BLaER1 (cell line): Measurements from ENCODE around the gene SPACA5B.
"Not testable (repeated sequence)": the region's sequence is repeated elsewhere in the genome, so short reads cannot be mapped to it uniquely, and the experiment has no call there.

Source experiments
- H3K27ac ChIP-seq: shearing (Covaris generic); formaldehyde crosslinking; 2 replicates; pipeline ENCODE4 v1.8.1; 2022
- H3K27me3 ChIP-seq: shearing (Covaris generic); formaldehyde crosslinking; 2 replicates; pipeline ENCODE4 v1.8.1; 2022
- H3K36me3 ChIP-seq: shearing (Covaris generic); formaldehyde crosslinking; 2 replicates; pipeline ENCODE4 v1.8.1; 2022
- H3K4me1 ChIP-seq: shearing (Covaris generic); formaldehyde crosslinking; 2 replicates; pipeline ENCODE4 v1.8.1; 2022
- H3K4me2 ChIP-seq: shearing (Covaris generic); formaldehyde crosslinking; 2 replicates; pipeline ENCODE4 v1.8.1; 2022
- H3K4me3 ChIP-seq: shearing (Covaris generic); formaldehyde crosslinking; 2 replicates; pipeline ENCODE4 v1.8.1; 2022
- H3K9ac ChIP-seq: shearing (Covaris generic); formaldehyde crosslinking; 2 replicates; pipeline ENCODE4 v1.8.1; 2022
- H3K9me3 ChIP-seq: shearing (Covaris generic); formaldehyde crosslinking; 2 replicates; pipeline ENCODE4 v1.8.1; 2022
- H4K20me1 ChIP-seq: shearing (Covaris generic); formaldehyde crosslinking; 2 replicates; pipeline ENCODE4 v1.8.1; 2022
- Cebpa-rat ChIP-seq: shearing (Covaris generic); IDR thresholded peaks from 2 replicates; pipeline ENCODE4 v1.8.1; 2022

Gene SPACA5B

GRCh38 chrX:48130326-48130725 is at the start of gene SPACA5B:
SPACA5B (plus strand) TSS chrX:48130626; CDS start chrX:48130688, 62 bp downstream.
- not testable (repeated sequence) for H3K27ac ChIP-seq, H3K4me1 ChIP-seq, H3K4me3 ChIP-seq, H4K20me1 ChIP-seq, H3K9me3 ChIP-seq, H3K36me3 ChIP-seq, H3K27me3 ChIP-seq, H3K4me2 ChIP-seq, H3K9ac ChIP-seq

DNA sequence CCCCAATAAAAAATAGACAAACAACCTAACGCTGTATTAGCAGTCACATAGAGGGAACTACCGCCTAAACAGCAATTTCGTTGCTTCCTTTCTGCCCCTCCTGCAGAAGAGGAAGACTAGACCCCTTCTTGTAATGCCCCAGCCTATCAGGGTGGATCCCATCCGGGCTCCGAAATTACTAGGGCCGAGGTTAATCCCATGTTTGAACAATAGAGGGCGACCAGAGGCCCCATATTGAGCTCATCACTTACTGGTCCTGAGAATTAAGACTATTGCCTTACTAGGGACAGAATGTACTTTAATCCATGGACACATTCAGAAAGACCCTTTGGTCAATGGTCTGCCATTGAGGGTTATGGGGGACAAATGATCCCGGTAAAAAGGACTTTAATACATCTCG is 47.2 kb upstream of the SPACA5B start:
- Histone ChIP-seq H3K36me3 (no peaks in the 10 kb centered on the region), H3K9me3 (no peaks in the 10 kb centered on the region), H3K4me3 (no peak overlapping the region), H3K27ac (no peak overlapping the region), H3K4me1 (no peaks in the 10 kb centered on the region), H3K27me3 (peaks cover 73% of the 10 kb centered on the region), H4K20me1 (no peaks in the 10 kb centered on the region), H3K4me2 (no peak overlapping the region), H3K9ac (no peak overlapping the region)
- TF ChIP-seq Cebpa-rat: no peak

- TF ChIP-seq Cebpa-rat: no peak
- H3K9ac ChIP-seq: no peak overlapping the region
- no peak overlapping the region for H3K4me2 ChIP-seq
- H3K4me3 ChIP-seq: no peak overlapping the region
- peaks cover 75% of the 10 kb centered on the region for H3K27me3 ChIP-seq
- no peaks in the 10 kb centered on the region for H4K20me1 ChIP-seq
- no peak overlapping the region for H3K27ac ChIP-seq
- no peaks in the 10 kb centered on the region for H3K36me3 ChIP-seq
- H3K4me1 ChIP-seq: no peaks in the 10 kb centered on the region
- H3K9me3 ChIP-seq: no peaks in the 10 kb centered on the region
Observed at GRCh38 chrX:48083706-48084105, 46.7 kb upstream of the SPACA5B start.

DNA sequence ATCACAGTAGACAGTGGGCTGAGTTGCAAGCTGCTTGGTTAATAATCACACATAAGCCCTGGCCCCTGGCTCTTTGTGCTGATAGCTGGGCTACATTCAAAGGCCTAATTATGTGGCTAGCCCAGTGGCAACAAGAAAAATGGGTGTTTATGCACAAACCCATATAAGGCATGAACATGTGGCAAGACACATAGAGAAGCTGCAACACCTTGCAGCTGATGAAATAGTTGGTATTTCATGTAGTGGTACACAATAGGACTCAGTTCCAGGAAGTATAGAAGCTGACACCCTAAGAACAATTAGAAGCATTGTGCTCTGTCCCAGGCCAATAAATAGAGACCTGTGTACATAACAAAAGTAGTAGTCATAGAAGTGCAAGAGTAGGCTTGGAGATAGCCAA is 44.3 kb upstream of the SPACA5B start:
- Histone ChIP-seq H3K36me3 (no peaks in the 10 kb centered on the region), H3K4me1 (no peaks in the 10 kb centered on the region), H3K27ac (no peak overlapping the region), H3K27me3 (peaks cover 85% of the 10 kb centered on the region), H3K9me3 (no peaks in the 10 kb centered on the region), H4K20me1 (no peaks in the 10 kb centered on the region), H3K4me3 (no peak overlapping the region), H3K9ac (no peak overlapping the region), H3K4me2 (no peak overlapping the region)
- TF ChIP-seq Cebpa-rat: no peak

DNA sequence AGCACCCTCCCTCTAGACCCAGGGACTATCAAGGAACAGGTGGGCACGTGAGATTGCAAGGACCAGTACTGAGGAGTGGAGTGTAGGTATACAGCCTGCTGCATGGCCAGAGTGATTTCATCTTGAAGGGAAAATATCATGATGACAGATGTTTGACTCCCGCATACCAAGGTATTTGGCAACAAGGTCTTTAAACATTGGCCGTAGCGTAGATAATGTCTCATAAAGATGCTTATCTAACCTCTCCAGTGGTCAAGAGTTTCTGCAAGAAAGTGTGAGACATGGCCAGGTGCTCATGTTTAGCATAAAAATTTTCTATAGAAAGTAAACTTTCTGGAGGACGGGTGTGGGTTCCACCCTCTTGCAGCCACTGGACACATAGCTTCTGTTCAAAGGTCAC is 40.3 kb upstream of the SPACA5B start:
- Histone ChIP-seq H3K27me3 (peaks cover 67% of the 10 kb centered on the region), H3K4me2 (no peak overlapping the region)
- no peak for TF ChIP-seq Cebpa-rat

GRCh38 chrX:48092558-48092957 is 37.9 kb upstream of the SPACA5B start:
- not testable (repeated sequence) for H3K4me2 ChIP-seq, H3K36me3 ChIP-seq, H3K9ac ChIP-seq, H3K4me1 ChIP-seq, H3K27ac ChIP-seq, H3K4me3 ChIP-seq, H4K20me1 ChIP-seq, H3K9me3 ChIP-seq
- peaks cover 57% of the 10 kb centered on the region for H3K27me3 ChIP-seq

More for the DNA sequence above, 40.3 kb upstream of the SPACA5B start:
- Histone ChIP-seq H3K4me1 (no peaks in the 10 kb centered on the region), H3K9me3 (no peaks in the 10 kb centered on the region), H3K27ac (no peak overlapping the region), H4K20me1 (no peaks in the 10 kb centered on the region), H3K4me3 (no peak overlapping the region), H3K9ac (no peak overlapping the region), H3K36me3 (no peaks in the 10 kb centered on the region)

DNA sequence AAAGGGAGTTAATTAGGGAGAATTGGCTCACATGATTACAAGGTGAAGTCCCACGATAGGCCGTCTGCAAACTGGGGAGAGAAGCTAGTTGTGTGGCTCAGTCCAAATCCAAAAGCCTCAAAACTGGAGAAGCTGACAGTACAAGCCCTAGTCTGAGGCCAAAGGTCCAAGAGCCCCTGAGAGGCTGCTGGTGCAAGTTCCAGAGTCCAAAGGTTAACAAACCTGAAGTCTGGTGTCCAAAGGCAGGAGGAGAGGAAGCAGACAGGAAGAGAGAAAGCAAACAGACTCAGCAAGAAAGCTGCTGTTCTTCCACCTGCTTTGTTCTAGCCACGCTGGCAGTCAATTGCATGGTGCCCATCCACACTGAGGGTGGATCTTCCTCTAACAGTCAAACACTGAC is 29.0 kb upstream of the SPACA5B start:
- no peak overlapping the region for H3K4me2 ChIP-seq
- H3K4me1 ChIP-seq: peaks cover 5% of the 10 kb centered on the region; the same call in 1 of the 2 replicates
- TF ChIP-seq Cebpa-rat: no peak
- H3K9ac ChIP-seq: no peak overlapping the region
- no peaks in the 10 kb centered on the region for H4K20me1 ChIP-seq
- H3K4me3 ChIP-seq: no peak overlapping the region
- no peak overlapping the region for H3K27ac ChIP-seq
- H3K9me3 ChIP-seq: no peaks in the 10 kb centered on the region; the same call in 1 of the 2 replicates
- peaks cover 21% of the 10 kb centered on the region for H3K27me3 ChIP-seq
- no peaks in the 10 kb centered on the region for H3K36me3 ChIP-seq

GRCh38 chrX:48102874-48103374 is 27.5 kb upstream of the SPACA5B start:
- Histone ChIP-seq H3K9me3 (peaks cover 4% of the 10 kb centered on the region), H3K4me2 (no peak overlapping the region), H3K9ac (no peak overlapping the region), H4K20me1 (no peaks in the 10 kb centered on the region), H3K27ac (no peak overlapping the region), H3K36me3 (no peaks in the 10 kb centered on the region), H3K4me3 (no peak overlapping the region), H3K27me3 (peaks cover 10% of the 10 kb centered on the region), H3K4me1 (peaks cover 5% of the 10 kb centered on the region; the same call in 1 of the 2 replicates)
- TF ChIP-seq Cebpa-rat: no peak

GRCh38 chrX:48107717-48108116 is 22.7 kb upstream of the SPACA5B start:
- Histone ChIP-seq H3K36me3 (no peaks in the 10 kb centered on the region), H3K9me3 (peaks cover 16% of the 10 kb centered on the region), H4K20me1 (no peaks in the 10 kb centered on the region), H3K27ac (no peak overlapping the region), H3K4me3 (no peak overlapping the region), H3K4me1 (peaks cover 5% of the 10 kb centered on the region; the same call in 1 of the 2 replicates), H3K9ac (no peak overlapping the region), H3K4me2 (no peak overlapping the region), H3K27me3 (peaks cover 34% of the 10 kb centered on the region)
- TF ChIP-seq Cebpa-rat: no peak

GRCh38 chrX:48125286-48125685 is 5.1 kb upstream of the SPACA5B start:
- peaks cover 40% of the 10 kb centered on the region; the same call in 1 of the 2 replicates for H3K27me3 ChIP-seq
- H3K4me3 ChIP-seq, H3K4me2 ChIP-seq, H3K4me1 ChIP-seq, H3K36me3 ChIP-seq, H3K9me3 ChIP-seq, H3K9ac ChIP-seq, H4K20me1 ChIP-seq, H3K27ac ChIP-seq: not testable (repeated sequence)

DNA sequence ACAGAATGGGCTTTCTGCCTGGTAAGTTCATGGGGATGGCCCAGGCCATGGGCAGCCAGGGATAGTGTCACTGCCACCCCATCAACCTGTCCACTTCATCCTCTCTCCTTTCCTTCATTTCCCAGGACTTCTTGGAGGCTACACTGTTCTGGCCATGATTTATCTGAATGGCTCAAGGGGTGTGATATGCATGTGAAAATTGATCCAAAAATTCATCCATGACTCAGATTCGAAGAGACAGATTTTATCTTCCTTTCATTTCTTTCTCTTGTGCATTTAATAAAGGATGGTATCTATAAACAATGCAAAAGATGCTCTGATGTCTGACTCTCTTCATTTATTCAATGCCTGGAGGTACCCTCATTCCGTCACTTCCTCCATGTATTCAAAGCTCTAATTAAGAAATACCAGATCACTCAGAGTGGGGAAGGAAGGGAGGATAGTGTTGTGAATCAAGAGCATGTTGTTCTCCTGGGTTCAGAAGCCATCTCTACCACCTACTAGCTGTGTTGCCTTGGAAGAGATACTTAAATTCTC is 1.9 kb downstream of the SPACA5B start:
- not testable (repeated sequence) for H3K4me2 ChIP-seq, H3K36me3 ChIP-seq, H3K4me3 ChIP-seq, H3K9me3 ChIP-seq, H3K4me1 ChIP-seq, H3K27me3 ChIP-seq, H3K9ac ChIP-seq, H3K27ac ChIP-seq, H4K20me1 ChIP-seq

GRCh38 chrX:48139076-48139475 is 8.7 kb downstream of the SPACA5B start:
- not testable (repeated sequence) for H3K9ac ChIP-seq, H3K27ac ChIP-seq

GRCh38 chrX:48141810-48142508 is 11.5 kb downstream of the SPACA5B start:
- not testable (repeated sequence) for H4K20me1 ChIP-seq, H3K9me3 ChIP-seq, H3K4me1 ChIP-seq, H3K27ac ChIP-seq, H3K9ac ChIP-seq, H3K4me3 ChIP-seq, H3K36me3 ChIP-seq
- H3K4me2 ChIP-seq: peak overlapping the region; percentile 9; the same call in 1 of the 2 replicates
- peaks cover 29% of the 10 kb centered on the region for H3K27me3 ChIP-seq

More at GRCh38 chrX:48139076-48139475, 8.7 kb downstream of the SPACA5B start:
- not testable (repeated sequence) for H4K20me1 ChIP-seq, H3K4me1 ChIP-seq, H3K4me3 ChIP-seq, H3K36me3 ChIP-seq, H3K4me2 ChIP-seq, H3K9me3 ChIP-seq, H3K27me3 ChIP-seq

- H3K4me2 ChIP-seq: peak overlapping the region; percentile 19; the same call in 1 of the 2 replicates
- H3K9me3 ChIP-seq, H3K9ac ChIP-seq, H3K27ac ChIP-seq, H4K20me1 ChIP-seq, H3K4me3 ChIP-seq, H3K4me1 ChIP-seq, H3K36me3 ChIP-seq: not testable (repeated sequence)
- H3K27me3 ChIP-seq: peaks cover 32% of the 10 kb centered on the region
Observed at GRCh38 chrX:48142697-48143096, 12.3 kb downstream of the SPACA5B start.
